Measurements from ENCODE around the gene STOML1. TPM values are rescaled to one million over a fixed set of nuclear protein-coding genes. Genes with fewer than 3 reads are reported as not detected.
A peak's percentile ranks its signal among the peaks of the same experiment; 100 is the strongest.

Gene STOML1
- total RNA-seq, 1 experiment from 2014 or later, result 6.9 TPM

GRCh38 chr15:73950831-73951561, 41.1 kb downstream of the STOML1 start:
- intact Hi-C loops (cut with micrococcal nuclease; ENCODE audit: unreplicated experiment), result no loop called here
- H3K27ac ChIP-seq (ENCODE audit: low read length), result no peak overlapping the region
- DNase-seq (ENCODE audit: low read depth, low spot score) (no peak), ATAC-seq (peak; percentile 96)
- peaks cover 6% of the 10 kb centered on the region; the same call in 1 of the 2 replicates for H3K4me1 ChIP-seq (ENCODE audit: control insufficient read depth, insufficient read depth, low read length)
- in situ Hi-C loops (cut with HindIII; ENCODE audit: low pct_unique_long_range_greater_than_20kb, low sequenced_read_pairs), result no loop called here
- TF ChIP-seq SIN3A (IDR thresholded peaks at IDR 0.05; ENCODE audit: borderline replicate concordance, insufficient read depth, low read depth, low read length) (no peak), REST (IDR thresholded peaks at IDR 0.05; ENCODE audit: insufficient read depth in 1 of 2, low read depth in 2 of 2, low read length in 1 of 2) (0 out of 4 replicates have a peak, but pooled peaks of 1 of the 2 experiments have one; percentile 16), POLR2AphosphoS5 (IDR thresholded peaks at IDR 0.05; ENCODE audit: low read depth, low read length) (no peak), TCF7L2 (IDR thresholded peaks at IDR 0.05; ENCODE audit: low read depth, low read length) (no peak)
- TF ChIP-seq, protein P1, sequence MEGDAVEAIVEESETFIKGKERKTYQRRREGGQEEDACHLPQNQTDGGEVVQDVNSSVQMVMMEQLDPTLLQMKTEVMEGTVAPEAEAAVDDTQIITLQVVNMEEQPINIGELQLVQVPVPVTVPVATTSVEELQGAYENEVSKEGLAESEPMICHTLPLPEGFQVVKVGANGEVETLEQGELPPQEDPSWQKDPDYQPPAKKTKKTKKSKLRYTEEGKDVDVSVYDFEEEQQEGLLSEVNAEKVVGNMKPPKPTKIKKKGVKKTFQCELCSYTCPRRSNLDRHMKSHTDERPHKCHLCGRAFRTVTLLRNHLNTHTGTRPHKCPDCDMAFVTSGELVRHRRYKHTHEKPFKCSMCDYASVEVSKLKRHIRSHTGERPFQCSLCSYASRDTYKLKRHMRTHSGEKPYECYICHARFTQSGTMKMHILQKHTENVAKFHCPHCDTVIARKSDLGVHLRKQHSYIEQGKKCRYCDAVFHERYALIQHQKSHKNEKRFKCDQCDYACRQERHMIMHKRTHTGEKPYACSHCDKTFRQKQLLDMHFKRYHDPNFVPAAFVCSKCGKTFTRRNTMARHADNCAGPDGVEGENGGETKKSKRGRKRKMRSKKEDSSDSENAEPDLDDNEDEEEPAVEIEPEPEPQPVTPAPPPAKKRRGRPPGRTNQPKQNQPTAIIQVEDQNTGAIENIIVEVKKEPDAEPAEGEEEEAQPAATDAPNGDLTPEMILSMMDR (IDR thresholded peaks at IDR 0.05), result peak; percentile 93
- BruUV-seq (replicated peaks), result no TSS peak
- ChIA-PET POLR2A (no interaction called here), CTCF (interaction anchor here (0.7 to 1.8 kb wide), 16 partner anchors 10 to 1038 kb away, joined by 3 to 15 read pairs (median 4); no protein-coding TSS in a partner anchor)
- H3K9me3 ChIP-seq (ENCODE audit: control insufficient read depth, insufficient read depth, low read depth, low read length), result no peaks in the 10 kb centered on the region
- no peak overlapping the region for H3K4me3 ChIP-seq (ENCODE audit: low read depth in 2 of 2, low read length in 2 of 2)
- no peaks in the 10 kb centered on the region for H3K27me3 ChIP-seq (ENCODE audit: control insufficient read depth, insufficient read depth, low read length)
- H3K36me3 ChIP-seq (ENCODE audit: control insufficient read depth, insufficient read depth, low read length), result no peaks in the 10 kb centered on the region

- in situ Hi-C loops (cut with HindIII; ENCODE audit: low pct_unique_long_range_greater_than_20kb, low sequenced_read_pairs) (no loop called here), intact Hi-C loops (cut with micrococcal nuclease; ENCODE audit: unreplicated experiment) (no loop called here)
- TF ChIP-seq, protein P1 (IDR thresholded peaks at IDR 0.05), result no peak
- TF ChIP-seq REST (IDR thresholded peaks at IDR 0.05; ENCODE audit: insufficient read depth in 1 of 2, low read depth in 2 of 2, low read length in 1 of 2), result no peak
- TF ChIP-seq TCF7L2 (IDR thresholded peaks at IDR 0.05; ENCODE audit: low read depth, low read length), result no peak
- TF ChIP-seq POLR2AphosphoS5 (IDR thresholded peaks at IDR 0.05; ENCODE audit: low read depth, low read length), result no peak
- no peak for TF ChIP-seq SIN3A (IDR thresholded peaks at IDR 0.05; ENCODE audit: borderline replicate concordance, insufficient read depth, low read depth, low read length)
- Histone ChIP-seq H3K36me3 (ENCODE audit: control insufficient read depth, insufficient read depth, low read length) (no peaks in the 10 kb centered on the region), H3K4me3 (ENCODE audit: low read depth in 2 of 2, low read length in 2 of 2) (no peak overlapping the region), H3K9me3 (ENCODE audit: control insufficient read depth, insufficient read depth, low read depth, low read length) (no peaks in the 10 kb centered on the region), H3K27me3 (ENCODE audit: control insufficient read depth, insufficient read depth, low read length) (no peaks in the 10 kb centered on the region), H3K27ac (ENCODE audit: low read length) (no peak overlapping the region), H3K4me1 (ENCODE audit: control insufficient read depth, insufficient read depth, low read length) (peaks cover 6% of the 10 kb centered on the region; the same call in 1 of the 2 replicates)
- POLR2A ChIA-PET, result no interaction called here
- DNase-seq (ENCODE audit: low read depth, low spot score), result no peak
- no TSS peak for BruUV-seq (replicated peaks)
- ATAC-seq, result peak; percentile 2; the same call in 1 of the 2 replicates
- CTCF ChIA-PET, result interaction anchor here (0.7 to 1.8 kb wide), 13 partner anchors 10 to 370 kb away, joined by 3 to 15 read pairs (median 5); no protein-coding TSS in a partner anchor
These were observed 41.6 kb downstream of the STOML1 start for GRCh38 chr15:73950479-73950830.

All from Panc1 (cell line).